Right lobe of liver (tissue), 5 donors: Measurements from ENCODE around the gene CSAG1. TPM values are rescaled to one million over a fixed set of nuclear protein-coding genes. Genes with fewer than 3 reads are reported as not detected.

Experiments used
- total RNA-seq, 6 experiments: library from RNA; depleted of rRNA in 2 of 6; stranded (reverse); fragments of >200 nt in 2 of 6; fragmentation: NEBNext Ultra II Directional in 3 of 6; extraction: Animal tissue kit (Norgen Biotek cat#: 25700) in 3 of 6; gene quantifications; one replicate each; pipeline versions ENCODE4 v1.1.0 to v1.2.4, GENCODE V29; 2016 to 2023
- donor health status: DM: no; HTN: no; CAD: no.
- donor health status: DM: no; HTN: no; CAD: no.
- donor health status: DM: no; HTN: yes; CAD: no.
- donor health status: DM: no; HTN: yes; CAD: no.

Gene CSAG1
- total RNA-seq, 6 experiments from 2014 or later = not detected

Other genes with a start within 250 kb of the CSAG1 start
- not detected for gene GABRQ, start 95.8 kb downstream of the CSAG1 start, total RNA-seq
- not detected for gene MAGEA3, start 34.9 kb downstream of the CSAG1 start, total RNA-seq
- not detected for gene CSAG2, start 24.4 kb downstream of the CSAG1 start, total RNA-seq
- gene MAGEA2B, start 19.1 kb downstream of the CSAG1 start, total RNA-seq = not detected
- gene MAGEA12, start within 50 bp of the CSAG1 start, total RNA-seq = not detected
- not detected for gene MAGEA2, start 20.1 kb upstream of the CSAG1 start, total RNA-seq
- not detected for gene CSAG3, start 25.5 kb upstream of the CSAG1 start, total RNA-seq
- not detected for gene MAGEA6, start 36.0 kb upstream of the CSAG1 start, total RNA-seq
- 10 to 100 TPM in 5 of 6 experiments, 1 to 10 TPM in 1; 8.4 to 11.4 (median 10.9) TPM for gene CETN2, start 97.0 kb upstream of the CSAG1 start, total RNA-seq
- 10 to 100 TPM; 16.1 to 38.2 (median 20.9) TPM for gene NSDHL, start 97.3 kb upstream of the CSAG1 start, total RNA-seq
- gene ZNF185, start 164.3 kb upstream of the CSAG1 start, total RNA-seq = 1 to 10 TPM in 1 of 6 experiments, under 1 TPM in 5; 0.61 to 1.7 (median 0.83) TPM